Stromal cell of bone marrow (primary cell): ENCODE data around the gene DNM2.
"Not testable (repeated sequence)": the region's sequence is repeated elsewhere in the genome, so short reads cannot be mapped to it uniquely, and the experiment has no call there.

Experiments
- DNase-seq: peaks from one replicate; pipeline ENCODE4 v3.0.0-alpha.2; 2012; ENCODE audit warnings: low read depth

The DNM2 gene

DNA sequence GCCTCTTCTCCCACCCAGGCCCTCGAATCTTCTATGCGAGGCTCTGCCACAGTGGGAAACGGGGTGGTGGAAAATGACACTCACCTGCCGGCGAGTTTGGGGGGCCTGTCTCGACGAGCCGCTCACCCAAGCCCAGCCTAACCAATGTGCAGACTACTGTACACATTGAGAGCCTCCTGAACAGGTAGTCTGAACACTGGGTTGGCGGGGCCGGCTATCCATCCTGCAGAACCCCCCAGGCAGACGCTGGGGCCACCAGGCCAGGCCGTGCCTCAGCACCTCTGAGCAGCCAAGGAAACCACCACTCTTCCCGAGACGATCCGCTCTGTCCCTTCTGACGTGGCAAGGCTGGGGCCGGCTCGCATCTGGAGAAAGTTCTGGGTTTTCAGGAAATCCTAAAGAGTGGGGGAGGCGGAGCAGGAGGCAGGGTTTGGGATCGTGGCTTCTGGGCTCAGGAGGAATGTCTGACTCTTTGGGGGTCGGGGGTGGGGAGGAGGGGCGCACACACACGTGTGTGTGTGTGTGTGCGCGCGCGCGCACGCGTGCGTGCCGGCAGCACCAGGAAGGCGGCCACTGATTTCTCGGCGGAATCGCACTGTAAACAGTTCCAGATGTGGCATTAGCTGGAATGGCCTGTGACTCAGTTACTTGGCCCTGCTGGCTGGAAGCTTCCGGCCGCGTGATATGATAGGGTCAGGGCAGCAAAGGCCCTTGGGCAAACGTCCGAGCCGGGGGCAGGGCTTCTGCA lies 99.6 kb downstream of the DNM2 start:
- DNase-seq, result peak; percentile 98

DNA sequence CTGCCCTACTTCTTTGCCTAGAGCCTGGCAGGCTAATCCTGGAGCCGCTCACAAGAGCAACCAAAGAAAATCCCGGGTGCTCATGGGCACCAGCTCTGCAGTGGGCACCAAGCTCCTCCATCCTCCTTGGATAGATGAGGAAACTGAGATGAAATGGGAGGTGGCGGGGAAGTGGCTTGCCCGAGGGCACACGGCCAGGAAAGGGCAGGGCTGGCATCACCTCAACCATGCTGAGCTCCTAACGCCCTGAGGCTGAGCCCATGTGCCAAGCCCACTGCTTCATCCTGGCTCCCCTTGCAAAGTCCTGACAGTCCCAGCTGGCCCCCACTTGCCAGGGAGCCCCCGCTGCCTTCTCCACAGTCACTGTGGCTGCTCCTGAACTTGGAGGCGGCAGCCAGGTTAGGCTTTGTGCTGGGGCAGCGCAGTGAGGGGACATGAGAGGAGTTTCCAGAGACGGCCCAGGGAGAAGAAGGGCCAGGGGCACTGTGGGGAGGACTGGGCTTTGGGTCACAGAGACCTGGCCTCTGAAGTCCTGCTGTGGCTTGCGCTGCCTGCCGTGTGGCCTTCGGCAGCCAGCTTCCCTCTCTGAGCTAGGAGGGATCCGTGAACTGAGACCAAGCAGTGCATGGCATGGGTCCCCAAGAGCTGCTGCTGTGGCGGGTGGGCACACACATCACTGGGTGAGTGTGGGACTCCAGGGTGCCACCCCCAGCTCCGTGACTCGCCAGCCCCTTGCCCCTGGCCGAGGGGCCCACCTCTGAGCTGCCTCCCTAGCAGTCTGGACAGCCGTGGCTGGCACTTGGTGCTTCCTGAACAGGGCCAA lies 100.6 kb downstream of the DNM2 start:
- no peak for DNase-seq

DNA sequence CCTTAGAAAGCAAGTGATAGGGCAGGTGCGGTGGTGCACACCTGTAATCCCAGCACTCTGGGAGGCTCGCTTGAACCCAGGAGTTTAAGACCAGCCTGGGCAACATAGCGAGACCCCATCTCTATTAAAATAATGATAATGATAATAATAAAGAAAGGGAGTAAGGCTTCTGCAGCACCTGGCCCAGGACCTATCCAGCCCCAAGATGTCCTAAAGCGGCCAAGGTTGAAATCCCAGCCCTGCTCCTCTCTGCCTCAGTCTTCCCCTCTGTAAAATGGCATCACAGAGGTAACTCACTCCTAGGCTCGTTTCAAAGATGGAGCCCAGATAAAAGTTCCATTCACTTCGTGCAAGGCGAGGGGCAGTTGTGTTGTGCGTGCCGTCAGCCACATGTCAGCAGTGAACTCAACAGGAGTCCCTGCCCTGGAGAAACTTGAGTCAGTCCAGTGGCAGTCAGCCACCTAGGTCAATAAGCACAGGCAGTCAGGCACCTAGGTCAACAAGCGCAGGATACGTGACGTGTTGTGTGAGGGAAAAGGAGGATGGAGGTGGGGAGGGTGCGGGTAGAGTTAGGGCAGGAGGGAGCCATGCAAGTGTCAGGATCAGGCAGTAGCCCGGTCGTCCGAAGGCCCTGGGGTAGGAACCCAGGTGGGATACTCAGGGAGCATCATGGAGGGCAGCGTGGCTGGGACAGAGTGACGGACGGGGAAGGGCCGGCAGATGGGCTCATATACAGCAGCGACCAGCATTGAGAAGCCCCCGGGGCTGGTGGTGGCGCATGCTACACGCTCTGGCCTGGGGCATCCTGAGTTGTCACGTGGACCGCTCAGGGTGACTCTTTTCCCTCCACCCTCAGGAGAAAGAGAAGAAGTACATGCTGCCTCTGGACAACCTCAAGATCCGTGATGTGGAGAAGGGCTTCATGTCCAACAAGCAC lies 101.5 kb downstream of the DNM2 start:
- no peak for DNase-seq

DNA sequence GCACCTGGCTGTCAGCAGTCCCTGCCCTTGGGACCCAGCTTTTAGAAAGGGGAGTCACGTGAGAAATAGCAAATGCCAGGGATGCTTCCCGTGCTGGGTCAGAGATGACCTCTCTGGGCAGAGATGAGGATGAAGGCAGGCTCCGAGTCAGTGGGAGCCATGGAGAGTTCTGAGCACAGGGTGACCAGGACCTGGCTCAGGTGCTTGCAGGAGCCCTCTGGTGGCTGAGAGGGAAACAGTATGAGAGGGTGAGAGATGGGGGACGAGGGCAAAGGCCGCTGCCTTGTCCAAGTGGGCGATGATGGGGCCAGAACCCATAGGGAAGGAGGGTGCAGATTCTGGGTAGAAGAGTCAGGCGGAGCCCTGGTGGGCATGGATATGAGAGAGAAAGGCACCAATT lies 102.3 kb downstream of the DNM2 start:
- DNase-seq, result no peak

DNA sequence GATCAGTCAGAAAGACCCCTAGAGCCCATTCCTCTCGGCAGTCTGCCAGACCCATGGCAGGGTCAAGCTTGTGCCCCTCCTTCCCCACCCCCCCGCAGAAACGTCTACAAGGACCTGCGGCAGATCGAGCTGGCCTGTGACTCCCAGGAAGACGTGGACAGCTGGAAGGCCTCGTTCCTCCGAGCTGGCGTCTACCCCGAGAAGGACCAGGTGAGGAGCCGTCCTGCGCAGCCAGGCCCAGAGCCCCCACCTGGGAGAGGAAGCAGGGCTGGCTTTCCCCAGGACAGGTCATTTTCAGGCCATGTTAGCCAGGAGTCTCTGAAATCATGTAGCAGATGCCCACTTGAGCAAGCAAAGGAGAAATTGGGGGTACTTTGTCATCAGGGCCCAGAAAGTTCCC lies 105.8 kb downstream of the DNM2 start:
- DNase-seq, result no peak

DNA sequence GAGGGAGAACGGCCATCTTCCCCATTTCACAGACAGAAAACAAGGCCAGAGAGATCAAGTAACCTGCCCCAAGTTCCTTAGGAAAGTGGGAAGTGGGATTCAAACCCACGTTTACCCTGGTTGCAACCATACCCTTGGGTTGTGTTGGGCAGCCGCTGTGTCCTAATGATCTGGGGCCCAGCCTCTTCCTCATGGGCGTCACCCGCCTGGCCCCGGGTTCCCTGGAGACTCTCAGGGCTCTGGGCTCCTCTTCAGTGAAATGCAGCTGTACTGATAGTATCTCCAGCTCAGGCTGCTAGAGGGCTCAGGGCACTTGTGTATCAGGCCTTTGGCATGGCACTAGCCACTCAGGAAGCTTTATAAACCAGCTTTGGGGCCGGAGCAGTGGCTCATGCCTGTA lies 108.4 kb downstream of the DNM2 start:
- no peak for DNase-seq

DNA sequence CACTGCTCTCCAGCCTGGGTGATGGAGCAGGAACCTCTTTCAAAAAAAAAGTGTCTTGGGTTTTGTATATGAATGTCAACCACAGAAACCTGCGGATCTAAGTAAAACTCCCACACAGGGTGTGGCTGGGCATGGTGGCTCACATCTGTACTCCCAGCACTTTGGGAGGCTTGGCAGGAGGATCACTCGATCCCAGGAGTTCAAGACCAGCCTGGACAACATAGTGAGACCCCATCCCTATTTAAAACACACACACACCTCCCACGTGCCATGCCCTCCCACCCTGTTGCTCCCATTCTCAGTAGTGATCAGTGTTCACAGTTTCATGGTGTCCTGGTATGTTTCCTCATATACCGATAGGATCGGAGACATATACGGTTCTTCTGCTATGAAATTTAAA lies 109.0 kb downstream of the DNM2 start:
- no peak for DNase-seq

DNA sequence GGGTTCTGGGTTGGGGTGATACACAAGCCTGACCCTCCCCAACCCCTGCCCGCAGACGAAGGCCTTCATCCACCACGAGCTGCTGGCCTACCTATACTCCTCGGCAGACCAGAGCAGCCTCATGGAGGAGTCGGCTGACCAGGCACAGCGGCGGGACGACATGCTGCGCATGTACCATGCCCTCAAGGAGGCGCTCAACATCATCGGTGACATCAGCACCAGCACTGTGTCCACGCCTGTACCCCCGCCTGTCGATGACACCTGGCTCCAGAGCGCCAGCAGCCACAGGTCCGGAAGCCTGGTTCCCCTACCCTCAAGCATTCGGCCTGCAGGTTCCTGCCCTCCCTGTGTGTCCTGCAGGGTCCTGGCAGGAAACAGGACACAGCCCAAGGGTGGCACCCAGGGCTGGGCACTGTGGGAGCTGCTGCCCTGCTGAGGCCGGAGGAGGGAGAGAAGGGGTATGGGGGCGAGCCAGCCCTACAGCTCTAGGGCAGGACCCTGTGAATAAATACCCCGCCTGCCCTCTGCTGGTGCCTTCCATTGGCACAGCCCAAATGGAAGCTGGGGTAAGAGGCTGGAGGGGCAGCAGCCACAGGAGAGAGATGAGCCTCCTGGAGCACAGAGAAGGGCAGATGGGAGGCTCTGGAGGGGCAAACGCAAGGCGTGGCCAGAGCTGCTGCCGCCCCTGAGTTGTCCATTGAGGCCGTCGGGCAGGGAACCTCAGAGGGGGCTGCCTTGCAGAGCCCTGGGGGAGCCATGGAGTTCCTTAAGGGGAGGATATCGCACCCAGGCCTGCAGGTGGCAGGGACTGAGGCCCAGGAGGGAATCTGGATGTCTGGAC lies 111.3 kb downstream of the DNM2 start:
- no peak for DNase-seq

DNA sequence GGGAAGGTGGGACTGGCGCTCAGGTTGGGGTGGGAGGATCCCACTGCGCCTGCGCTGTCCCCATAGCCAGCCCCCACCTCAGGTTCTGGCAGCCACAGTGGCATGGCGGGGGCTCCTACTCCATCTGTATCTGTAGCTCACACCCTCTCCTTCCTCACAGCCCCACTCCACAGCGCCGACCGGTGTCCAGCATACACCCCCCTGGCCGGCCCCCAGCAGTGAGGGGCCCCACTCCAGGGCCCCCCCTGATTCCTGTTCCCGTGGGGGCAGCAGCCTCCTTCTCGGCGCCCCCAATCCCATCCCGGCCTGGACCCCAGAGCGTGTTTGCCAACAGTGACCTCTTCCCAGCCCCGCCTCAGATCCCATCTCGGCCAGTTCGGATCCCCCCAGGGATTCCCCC lies 112.1 kb downstream of the DNM2 start:
- no peak for DNase-seq

DNA sequence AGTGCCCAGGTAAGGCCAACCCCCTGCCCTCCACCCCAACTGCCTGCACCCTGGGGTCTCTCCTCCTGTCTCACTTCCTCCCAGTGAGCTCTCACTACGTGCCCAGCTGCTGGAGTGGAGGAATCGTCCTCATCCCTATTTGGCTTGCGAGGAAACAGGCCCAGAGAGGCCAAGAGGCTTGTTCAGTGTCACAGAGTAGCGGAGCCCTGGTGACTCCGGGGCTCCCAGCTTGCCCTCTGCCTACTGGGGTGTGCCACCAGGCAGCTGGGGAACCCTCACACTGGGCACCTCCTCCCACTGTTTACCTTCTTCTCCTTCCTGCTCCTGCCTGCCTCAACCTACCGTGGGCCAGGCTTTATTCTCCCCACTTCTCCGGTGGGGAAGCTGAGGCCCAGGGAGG lies 112.5 kb downstream of the DNM2 start:
- no peak for DNase-seq

DNA sequence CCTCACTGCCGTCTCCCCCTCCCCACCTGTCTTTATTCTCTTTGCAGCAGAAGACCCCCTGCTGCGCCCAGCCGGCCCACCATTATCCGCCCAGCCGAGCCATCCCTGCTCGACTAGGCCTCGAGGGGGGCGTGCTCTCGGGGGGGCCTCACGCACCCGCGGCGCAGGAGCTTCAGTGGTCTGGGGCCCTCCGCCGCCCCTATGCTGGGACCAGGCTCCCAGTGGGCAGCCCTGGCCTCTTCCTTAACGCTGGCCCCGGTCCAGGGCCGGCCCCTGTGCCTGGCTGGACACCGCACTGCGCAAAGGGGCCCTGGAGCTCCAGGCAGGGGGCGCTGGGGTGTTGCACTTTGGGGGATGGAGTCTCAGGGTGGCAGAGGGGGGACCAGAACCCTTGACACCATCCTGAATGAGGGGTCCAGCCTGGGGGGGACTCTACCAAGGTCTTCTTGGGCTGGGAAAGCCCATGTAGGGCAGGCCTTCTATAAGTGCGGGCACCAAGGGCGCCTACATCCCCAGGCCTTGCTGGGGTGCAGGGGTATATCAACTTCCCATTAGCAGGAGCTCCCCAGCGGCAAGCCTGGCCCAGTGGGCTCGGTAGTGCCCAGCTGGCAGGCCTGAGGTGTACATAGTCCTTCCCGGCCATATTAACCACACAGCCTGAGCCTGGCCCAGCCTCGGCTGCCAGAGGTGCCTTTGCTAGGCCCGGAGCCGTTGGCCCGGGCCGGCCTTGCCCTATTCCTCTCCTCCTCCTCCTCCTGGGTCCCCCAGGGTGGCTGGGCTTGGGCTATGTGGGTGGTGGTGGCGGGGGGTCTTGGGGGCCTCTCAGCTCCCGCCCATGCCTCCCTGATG lies 113.3 kb downstream of the DNM2 start:
- no peak for DNase-seq

DNA sequence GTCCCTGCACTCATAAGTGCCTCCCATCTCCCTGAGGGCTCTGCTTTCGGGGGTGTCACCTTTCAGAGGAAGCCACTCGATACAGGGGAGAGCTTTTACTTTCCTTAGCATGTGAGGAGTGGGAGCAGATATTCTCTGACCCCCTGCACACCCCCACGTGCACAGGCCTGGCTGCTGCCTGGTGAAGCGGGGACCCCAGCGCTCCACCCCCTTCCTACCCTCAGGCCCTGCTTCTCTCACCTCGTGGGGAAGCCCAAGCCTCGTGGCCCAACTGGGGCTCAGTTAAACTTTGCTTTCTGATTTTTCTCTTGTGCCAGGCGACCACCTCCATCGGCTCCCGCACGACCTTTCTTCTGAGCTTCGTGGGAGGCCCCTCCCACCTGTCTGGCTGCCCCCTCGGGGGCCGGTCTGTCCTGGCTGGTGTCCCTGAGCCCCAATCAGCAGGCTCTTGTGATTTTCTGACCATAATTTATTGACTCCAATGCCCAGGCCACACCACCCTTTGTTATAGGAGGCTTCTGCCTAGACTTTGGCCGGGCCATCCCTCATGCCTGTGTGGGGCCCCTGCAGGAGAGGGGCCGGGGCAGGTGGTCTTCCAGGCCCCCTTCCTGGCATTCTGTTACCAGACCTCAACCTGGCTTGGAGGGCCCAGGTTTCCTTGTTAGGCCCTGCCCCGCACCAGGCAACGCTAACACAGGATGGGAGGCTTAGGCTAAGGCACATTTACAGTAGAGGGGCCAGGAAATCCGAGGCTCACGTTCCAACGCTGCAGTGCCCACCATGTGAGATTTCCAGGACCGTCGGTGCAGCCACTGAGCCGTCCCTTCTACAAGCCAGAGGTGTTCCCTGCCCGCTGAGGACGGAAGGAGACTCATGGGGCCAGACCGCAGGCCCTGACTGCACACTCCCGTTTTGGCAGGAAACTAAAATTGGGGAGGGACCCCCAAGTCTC lies 114.4 kb downstream of the DNM2 start:
- DNase-seq, result no peak

DNA sequence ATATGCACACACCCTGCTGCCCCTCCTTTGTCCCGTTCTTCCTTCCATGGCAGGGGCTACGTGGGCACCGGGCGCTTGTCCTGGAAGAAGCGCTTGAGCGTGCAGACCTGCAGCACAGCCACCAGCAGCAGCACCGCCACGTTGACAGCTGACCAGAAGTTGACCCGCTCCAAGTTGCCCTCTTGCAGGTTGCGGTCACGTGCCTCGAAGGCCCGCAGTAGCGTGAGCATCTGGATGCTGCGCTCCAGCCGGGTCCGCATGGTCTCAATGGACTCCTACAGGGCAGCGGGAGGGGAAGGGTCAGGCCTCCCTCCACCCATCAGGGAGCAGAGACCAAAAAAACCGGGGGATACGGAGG lies 115.0 kb downstream of the DNM2 start:
- DNase-seq, result no peak

DNA sequence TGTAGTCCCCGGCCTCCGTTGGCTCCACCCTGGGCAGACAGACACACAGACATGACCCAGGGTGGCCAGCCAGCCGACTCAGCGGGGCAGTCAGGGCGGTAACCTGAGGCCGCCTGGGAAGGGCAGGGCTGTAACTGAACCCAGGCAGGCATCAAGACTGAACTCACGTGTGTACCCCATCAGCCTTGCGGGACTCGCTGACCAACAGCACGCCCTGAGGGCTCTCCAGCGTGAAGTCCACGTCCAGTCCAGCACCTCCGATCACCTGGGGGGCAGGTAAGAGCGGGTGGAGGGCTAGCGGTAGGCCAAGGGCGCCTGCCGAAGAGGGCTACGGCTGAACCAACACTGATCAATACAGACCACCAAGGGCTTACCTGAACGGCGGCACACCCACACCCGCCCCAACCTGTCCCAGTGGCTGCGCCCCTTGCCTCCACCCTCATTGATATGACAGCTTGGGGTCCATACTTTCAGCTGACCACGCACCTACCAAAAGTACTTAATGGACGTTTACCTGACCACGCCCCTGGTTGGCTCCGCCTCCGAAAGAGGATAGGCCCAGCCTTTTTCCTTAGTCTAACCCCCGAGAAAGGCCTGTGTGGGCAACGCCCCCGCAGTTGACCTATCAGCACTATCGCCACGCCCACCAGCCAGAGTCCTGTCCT lies 117.3 kb downstream of the DNM2 start:
- DNase-seq, result no peak

DNA sequence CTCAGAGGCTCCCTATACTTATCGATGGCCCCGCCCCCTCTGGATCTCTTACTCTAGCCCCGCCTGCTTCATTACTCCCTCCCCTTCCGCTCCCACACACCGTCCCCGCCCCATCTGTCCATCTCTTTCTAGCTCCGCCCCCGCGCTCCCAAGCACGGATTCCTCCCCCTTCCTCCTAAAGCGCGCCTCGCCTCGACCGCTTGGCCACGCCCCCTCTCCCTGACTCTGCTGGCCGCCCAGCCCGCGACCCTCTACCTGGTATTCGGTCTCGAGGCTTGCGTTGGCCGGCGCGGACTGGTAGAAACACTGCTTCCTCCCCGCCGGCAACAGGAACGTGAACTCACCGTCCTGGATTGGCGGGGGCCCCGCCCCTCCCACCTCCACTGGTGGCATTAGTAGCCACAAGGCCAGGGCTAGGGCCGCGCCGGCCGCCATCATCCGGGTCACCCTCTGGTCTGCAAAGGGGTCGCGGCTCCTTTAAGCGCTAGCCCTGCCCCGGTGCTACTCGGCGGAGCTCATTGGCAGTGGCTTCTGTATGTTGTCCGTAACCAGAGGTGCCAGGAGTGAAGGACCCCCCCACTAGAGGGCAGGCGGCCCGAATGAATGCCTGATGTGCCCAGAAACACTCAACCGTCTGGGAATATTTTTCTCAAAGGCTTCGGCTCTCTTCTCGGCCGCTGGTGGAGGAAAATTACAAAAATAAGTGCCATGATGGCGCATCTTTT lies 118.0 kb downstream of the DNM2 start, which contains the start of gene TMED1:
Gene TMED1 (minus strand): TSS at position 459 of the 725 bp plus-strand sequence. CDS start 21 bp downstream, at position 438.
- peak; percentile 99 for DNase-seq

DNA sequence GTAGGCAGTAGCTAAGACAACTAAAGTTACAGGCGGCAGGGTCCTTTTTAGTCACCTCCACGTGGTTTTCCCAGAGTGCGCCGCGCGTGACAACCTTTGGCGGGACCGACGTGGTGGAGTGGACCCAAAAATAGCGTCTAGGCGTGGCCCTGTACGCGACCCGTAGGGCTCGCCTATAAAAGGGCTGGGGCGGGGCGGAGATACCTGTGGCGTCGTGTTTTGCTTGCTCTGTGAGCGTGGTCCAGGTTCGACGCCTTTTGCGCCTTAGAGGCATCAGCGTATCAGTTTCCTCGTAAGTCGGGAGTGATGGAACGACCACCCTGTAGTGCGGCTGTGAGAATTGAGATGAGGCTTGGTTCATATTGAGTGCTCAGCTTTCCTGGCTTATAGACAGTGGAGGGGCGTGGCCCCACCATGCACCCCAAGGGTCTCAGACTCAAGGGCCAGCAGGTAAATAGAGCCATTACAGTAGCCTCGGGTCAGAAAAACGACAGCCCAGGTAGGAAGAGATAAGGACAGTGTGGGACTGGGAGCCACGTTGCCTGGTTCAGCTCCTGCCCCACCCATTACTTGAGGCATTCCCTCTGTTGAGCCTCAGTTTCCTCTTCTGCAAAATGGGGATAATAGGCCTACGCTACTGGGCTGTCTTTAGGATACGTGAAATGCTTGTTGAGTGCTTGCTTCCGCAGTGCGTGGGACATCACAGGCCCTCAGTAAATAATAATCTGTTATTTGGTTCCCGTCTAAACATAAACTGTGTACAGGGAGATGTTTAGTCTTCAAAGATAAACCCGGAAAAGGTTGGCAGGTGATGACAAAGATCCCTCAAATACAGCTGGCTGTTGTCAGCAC lies 118.8 kb downstream of the DNM2 start:
- DNase-seq, result no peak

DNA sequence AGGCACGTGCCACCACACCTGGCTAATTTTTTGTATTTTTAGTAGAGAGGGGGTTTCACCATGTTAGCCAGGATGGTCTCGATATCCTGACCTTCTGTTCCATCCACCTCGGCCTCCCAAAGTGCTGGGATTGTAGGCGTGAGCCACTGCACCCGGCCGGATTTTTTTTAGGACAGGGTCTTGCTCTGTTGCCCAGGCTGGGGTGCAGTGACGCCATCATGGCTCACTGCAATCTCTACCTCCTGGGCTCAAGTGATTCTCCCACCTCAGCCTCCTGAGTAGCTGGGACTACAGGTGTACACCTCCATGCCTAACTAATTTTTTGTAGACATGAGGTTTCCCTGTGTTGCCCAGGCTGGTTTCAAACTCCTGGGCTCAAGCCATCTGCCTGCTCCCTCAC lies 119.8 kb downstream of the DNM2 start:
- DNase-seq, result not testable (repeated sequence)
